ENCODE measurements around the gene ABHD6. TPM values are rescaled to one million over a fixed set of nuclear protein-coding genes. Genes with fewer than 3 reads are reported as not detected.
"Not testable (repeated sequence)": the region's sequence is repeated elsewhere in the genome, so short reads cannot be mapped to it uniquely, and the experiment has no call there.

ABHD6 gene
- total RNA-seq, 4 donors from 2014 or later = 19.2 to 31.0 (median 21.5) TPM

GRCh38 chr3:58200121-58200709 lies 37.4 kb upstream of the ABHD6 start:
- ATAC-seq (ENCODE audit: low FRiP score) = peak; percentile 22
- TF ChIP-seq, protein P1, sequence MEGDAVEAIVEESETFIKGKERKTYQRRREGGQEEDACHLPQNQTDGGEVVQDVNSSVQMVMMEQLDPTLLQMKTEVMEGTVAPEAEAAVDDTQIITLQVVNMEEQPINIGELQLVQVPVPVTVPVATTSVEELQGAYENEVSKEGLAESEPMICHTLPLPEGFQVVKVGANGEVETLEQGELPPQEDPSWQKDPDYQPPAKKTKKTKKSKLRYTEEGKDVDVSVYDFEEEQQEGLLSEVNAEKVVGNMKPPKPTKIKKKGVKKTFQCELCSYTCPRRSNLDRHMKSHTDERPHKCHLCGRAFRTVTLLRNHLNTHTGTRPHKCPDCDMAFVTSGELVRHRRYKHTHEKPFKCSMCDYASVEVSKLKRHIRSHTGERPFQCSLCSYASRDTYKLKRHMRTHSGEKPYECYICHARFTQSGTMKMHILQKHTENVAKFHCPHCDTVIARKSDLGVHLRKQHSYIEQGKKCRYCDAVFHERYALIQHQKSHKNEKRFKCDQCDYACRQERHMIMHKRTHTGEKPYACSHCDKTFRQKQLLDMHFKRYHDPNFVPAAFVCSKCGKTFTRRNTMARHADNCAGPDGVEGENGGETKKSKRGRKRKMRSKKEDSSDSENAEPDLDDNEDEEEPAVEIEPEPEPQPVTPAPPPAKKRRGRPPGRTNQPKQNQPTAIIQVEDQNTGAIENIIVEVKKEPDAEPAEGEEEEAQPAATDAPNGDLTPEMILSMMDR (IDR thresholded peaks at IDR 0.05) = no peak
- no peak for DNase-seq (ENCODE audit: low spot score)

DNA sequence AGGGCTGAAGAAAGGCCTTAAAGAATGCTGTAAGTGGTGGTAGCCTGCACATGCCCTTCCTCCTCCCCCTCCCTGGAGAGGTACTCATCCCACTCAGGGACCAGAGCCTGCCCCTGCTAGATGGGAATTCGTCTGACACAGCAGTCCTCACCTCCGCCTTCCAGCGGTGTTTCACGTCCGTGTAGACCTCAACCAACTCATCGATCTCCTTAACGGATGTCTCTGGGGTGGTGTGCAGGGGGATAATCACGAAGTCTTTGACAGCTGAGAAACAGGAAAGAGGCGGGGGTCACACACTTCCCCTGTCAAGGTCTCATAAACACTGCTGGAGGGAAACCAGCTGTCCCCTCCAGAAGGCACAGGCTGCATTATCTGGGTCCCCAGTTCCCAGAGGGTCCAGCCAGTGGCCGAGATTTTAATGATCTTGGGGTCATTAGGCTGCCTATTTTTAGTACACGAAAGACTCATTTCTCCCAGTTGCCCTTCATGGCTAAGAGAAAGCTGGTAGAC lies 36.7 kb upstream of the ABHD6 start:
- ATAC-seq (ENCODE audit: low FRiP score) = peak; percentile 30
- no peak for DNase-seq (ENCODE audit: low spot score)

DNA sequence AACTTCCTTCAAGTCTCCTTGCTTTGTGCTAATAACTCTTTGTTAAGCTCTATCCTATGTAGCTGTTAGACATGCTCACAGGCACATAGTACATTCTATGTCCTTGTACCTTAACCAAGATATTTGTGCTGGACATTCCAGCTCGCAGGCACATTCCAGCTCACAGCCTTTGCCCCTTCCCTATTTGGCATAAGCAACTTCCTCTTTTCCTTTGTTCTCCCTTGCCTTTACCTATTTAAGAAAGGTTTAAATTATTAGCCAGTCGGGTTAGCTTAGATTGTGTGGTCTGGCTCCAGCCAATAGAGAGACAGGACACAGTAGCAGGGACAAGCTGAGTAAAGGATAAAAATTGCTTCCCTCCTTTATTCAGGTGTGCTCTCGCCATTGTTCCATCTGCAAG lies 36.1 kb upstream of the ABHD6 start:
- ATAC-seq (ENCODE audit: low FRiP score); DNase-seq (ENCODE audit: low spot score): not testable (repeated sequence)

More for the DNA sequence above, 36.7 kb upstream of the ABHD6 start:
- TF ChIP-seq, protein P1 (IDR thresholded peaks at IDR 0.05) = no peak

GRCh38 chr3:58202917-58203360 lies 34.7 kb upstream of the ABHD6 start:
- TF ChIP-seq, protein P1 (IDR thresholded peaks at IDR 0.05) = no peak
- DNase-seq (ENCODE audit: low spot score) (no peak), ATAC-seq (ENCODE audit: low FRiP score) (no peak)

GRCh38 chr3:58203541-58203940 lies 34.1 kb upstream of the ABHD6 start:
- ATAC-seq (ENCODE audit: low FRiP score) = no peak
- DNase-seq (ENCODE audit: low spot score) = no peak
- TF ChIP-seq, protein P1 (IDR thresholded peaks at IDR 0.05) = no peak

DNA sequence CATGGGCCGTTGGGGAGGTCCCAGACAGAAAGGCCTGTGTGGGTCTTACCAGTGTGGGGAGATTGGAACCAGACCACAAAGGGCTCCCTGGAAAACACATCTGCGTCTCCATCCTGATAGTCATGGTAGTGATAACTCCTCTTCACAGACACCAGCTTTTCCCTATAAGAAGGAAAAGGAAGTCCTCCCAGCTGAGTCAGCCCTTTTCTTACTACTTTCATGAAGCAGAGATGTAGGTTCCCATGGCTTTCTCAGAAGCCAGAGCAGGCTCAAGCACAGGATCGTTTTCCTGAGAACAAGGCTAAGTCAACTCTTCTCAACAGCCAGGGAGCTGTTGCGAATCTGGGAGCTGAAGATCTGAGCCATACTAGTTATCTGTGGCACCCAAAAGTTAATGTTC lies 32.9 kb upstream of the ABHD6 start:
- no peak for DNase-seq (ENCODE audit: low spot score)
- TF ChIP-seq, protein P1 (IDR thresholded peaks at IDR 0.05) = no peak
- no peak for ATAC-seq (ENCODE audit: low FRiP score)

- TF ChIP-seq, protein P1 (IDR thresholded peaks at IDR 0.05) = no peak
- DNase-seq (ENCODE audit: low spot score) (no peak), ATAC-seq (ENCODE audit: low FRiP score) (no peak)
These were observed 31.6 kb upstream of the ABHD6 start for GRCh38 chr3:58205981-58206380.

All from omental fat pad (tissue), 4 donors.